SJCRH30 (cell line): ENCODE data around the gene RNMT. TPM values are rescaled to one million over a fixed set of nuclear protein-coding genes. Genes with fewer than 3 reads are reported as not detected.

Experiments
- DNase-seq, 2 experiments: peaks; one replicate each; pipeline ENCODE4 v3.0.0-alpha.2; 2015 to 2020
- H3K27ac ChIP-seq: fragments of 250-450 bp; sonication (Bioruptor Pico); 2 replicates; pipeline ENCODE4 v1.5.1; 2020; ENCODE audit warnings: mild to moderate bottlenecking, moderate library complexity
- H3K27me3 ChIP-seq: fragments of 250-450 bp; sonication (Bioruptor Pico); 2 replicates; pipeline ENCODE4 v1.5.1; 2020; ENCODE audit warnings: mild to moderate bottlenecking, moderate library complexity
- H3K36me3 ChIP-seq: fragments of 250-450 bp; sonication (Bioruptor Pico); 2 replicates; pipeline ENCODE4 v1.5.1; 2020; ENCODE audit warnings: mild to moderate bottlenecking, moderate library complexity
- H3K4me1 ChIP-seq: fragments of 250-450 bp; sonication (Bioruptor Pico); 2 replicates; pipeline ENCODE4 v1.5.1; 2020; ENCODE audit warnings: mild to moderate bottlenecking, moderate library complexity
- H3K4me3 ChIP-seq: fragments of 250-450 bp; sonication (Bioruptor Pico); 2 replicates; pipeline ENCODE4 v1.5.1; 2020; ENCODE audit warnings: mild to moderate bottlenecking, moderate library complexity
- H3K9me3 ChIP-seq: fragments of 250-450 bp; sonication (Bioruptor Pico); replicated peaks from 2 replicates; pipeline ENCODE4 v1.5.1; 2020; ENCODE audit warnings: mild to moderate bottlenecking, moderate library complexity
- total RNA-seq: library from RNA; depleted of rRNA; stranded (reverse); fragments of >200 nt; shearing (Covaris generic); gene quantifications from 2 replicates; pipeline ENCODE4 v1.2.3, GENCODE V29; 2014; rRNA removed

The RNMT gene
- total RNA-seq, 1 experiment from 2014 or later = 28.2 TPM

DNA sequence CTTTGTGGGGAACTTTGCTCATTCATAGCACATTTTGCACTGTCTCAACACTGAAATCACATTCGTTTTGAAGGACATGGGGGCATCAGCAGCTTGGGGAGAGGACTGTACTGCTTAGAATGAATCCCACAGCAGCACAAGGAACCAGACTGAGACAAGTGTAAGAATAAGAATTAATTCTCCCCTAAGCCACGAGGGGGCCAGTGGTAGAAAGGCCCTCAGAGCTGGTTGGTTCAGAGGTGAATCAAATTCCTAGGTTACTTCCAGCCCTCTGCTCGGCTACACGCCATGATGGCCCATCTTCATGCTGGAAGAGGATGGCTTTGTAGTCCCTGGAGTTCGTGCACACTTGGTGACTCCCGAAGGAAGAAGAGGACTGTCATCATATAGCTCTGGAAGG, 85.5 kb downstream of the RNMT start:
- no peaks in the 10 kb centered on the region for H3K4me1 ChIP-seq
- no peaks in the 10 kb centered on the region for H3K36me3 ChIP-seq
- no peak for DNase-seq
- no peak overlapping the region for H3K27ac ChIP-seq
- H3K4me3 ChIP-seq = no peak overlapping the region
- H3K27me3 ChIP-seq = no peaks in the 10 kb centered on the region
- no peaks in the 10 kb centered on the region for H3K9me3 ChIP-seq

DNA sequence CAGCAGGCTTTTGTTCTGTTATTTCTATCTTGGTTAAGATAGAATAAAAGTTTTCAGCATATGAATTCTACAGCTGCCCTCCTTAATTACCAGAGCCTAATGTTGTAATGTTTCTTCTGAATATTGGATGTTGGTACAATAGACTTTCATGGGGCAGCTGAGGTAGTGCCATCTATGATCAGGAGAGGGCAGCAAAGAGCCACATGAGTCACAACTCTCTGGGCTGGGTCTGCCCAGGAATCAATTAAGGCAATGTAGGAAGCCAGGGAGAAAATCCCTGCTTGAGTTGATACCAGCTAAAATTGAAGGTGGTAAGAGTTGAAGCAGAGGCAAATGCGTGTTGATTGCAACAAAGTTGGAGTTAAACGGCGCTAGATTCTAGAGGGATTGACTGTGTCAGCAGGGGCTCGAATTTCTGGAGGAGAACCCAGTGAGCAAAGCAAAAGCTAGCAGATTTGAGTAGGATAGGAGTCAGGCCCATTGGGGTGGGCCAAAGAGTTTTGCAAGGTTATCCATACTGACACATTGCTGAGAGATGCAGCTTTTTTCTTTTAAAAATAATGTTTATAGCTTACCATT, 86.9 kb downstream of the RNMT start:
- Histone ChIP-seq H3K27ac (no peak overlapping the region), H3K27me3 (no peaks in the 10 kb centered on the region), H3K4me3 (no peak overlapping the region), H3K9me3 (no peaks in the 10 kb centered on the region), H3K4me1 (no peaks in the 10 kb centered on the region), H3K36me3 (no peaks in the 10 kb centered on the region)
- DNase-seq = peak; percentile 23 to 68

Other genes starting within 250 kb of the RNMT start
- gene FAM210A, start 115 bp upstream of the RNMT start, total RNA-seq = 17.4 and 18.1 TPM in 2 replicates
- not detected in 2 replicates for gene MC5R, start 97.5 kb downstream of the RNMT start, total RNA-seq
- gene MC2R, start 188.9 kb downstream of the RNMT start, total RNA-seq = not detected in 2 replicates